Subcutaneous adipose tissue (tissue), 4 donors: ENCODE measurements around the gene NBEAL2. TPM values are rescaled to one million over a fixed set of nuclear protein-coding genes. Genes with fewer than 3 reads are reported as not detected.

Experiments used
- CTCF ChIP-seq: fragments of 450-650 bp; IDR thresholded peaks from one replicate; pipeline ENCODE4 v1.5.1; 2016; ENCODE audit warnings: low read depth, mild to moderate bottlenecking, control low read depth, antibody characterized with exemption, moderate library complexity
- total RNA-seq, 4 donors: library from RNA; depleted of rRNA; stranded (reverse); fragments of >200 nt; gene quantifications; one replicate each; pipeline ENCODE4 v1.1.0, GENCODE V29; 2016

Gene NBEAL2
- total RNA-seq, 4 donors from 2014 or later = 13.4 to 62.2 (median 23.6) TPM

GRCh38 chr3:46986055-46986730, 6.7 kb downstream of the NBEAL2 start:
- TF ChIP-seq CTCF = no peak

- no peak for TF ChIP-seq CTCF
Observed at GRCh38 chr3:46986782-46987310, 7.4 kb downstream of the NBEAL2 start.

DNA sequence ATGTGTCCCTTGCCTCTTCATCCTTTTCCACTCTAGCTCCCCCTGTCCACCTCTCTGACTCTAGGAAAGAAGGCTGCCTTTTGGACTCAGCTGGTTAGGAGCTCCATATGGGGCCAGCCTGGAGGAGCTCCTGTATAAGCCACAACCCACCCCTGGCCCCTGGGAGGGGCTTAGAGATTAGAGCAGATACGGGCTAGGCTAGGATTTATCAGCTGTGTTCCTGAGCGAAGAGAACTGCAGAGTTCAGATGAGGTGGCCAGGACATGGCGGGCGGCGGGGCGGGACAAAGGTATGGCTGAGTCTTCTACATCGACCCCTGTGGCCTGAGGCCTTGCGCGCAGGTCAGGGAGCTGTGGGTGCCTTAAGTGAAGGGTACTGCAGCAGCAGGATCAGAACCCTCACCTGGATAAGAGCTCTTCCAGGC, 7.9 kb downstream of the NBEAL2 start:
- TF ChIP-seq CTCF = no peak

GRCh38 chr3:46987743-46988401, 8.4 kb downstream of the NBEAL2 start:
- TF ChIP-seq CTCF = no peak

GRCh38 chr3:46988616-46989015, 9.2 kb downstream of the NBEAL2 start:
- TF ChIP-seq CTCF = no peak

DNA sequence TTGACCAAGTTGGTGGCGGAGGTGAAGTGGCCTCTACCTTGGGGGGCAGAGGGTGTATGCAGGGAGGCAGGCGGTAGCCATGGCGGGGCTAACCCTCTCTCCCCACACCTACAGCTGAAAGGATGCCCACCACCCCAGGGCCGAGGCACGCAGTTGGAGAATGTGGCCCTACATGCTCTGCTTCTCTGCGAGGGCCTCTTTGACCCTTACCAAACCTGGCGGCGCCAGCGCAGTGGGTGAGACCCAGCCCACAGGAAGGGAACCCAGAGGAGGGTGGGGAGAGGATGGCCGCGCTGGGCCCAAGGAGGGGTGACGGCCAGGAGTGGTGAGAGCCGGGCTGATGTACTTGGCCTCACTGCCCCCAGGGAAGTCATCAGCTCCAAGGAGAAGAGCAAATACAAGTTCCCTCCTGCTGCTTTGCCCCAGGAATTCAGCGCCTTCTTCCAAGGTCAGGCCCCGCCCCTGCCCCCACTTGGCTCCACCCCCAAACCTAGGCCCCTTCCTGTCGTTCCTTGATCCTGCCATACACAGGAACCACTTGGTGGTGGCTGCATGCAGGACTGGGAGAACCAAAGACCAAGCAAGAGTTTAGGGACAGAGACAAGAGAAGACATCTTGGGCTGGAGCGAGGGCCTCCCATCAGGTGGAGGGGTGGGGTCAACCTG, 9.8 kb downstream of the NBEAL2 start:
- no peak for TF ChIP-seq CTCF
